Measurements from ENCODE around the gene B3GNT8. TPM values are rescaled to one million over a fixed set of nuclear protein-coding genes. Genes with fewer than 3 reads are reported as not detected.

B3GNT8 gene
- total and polyA plus RNA-seq, 2 donors (not counting 1 experiment from before 2014, with no cell fraction given), result 0.27 TPM; not detected in 1

- Mint-ChIP-seq H3K9me3 (ENCODE audit: insufficient read depth) (no peaks in the 10 kb centered on the region), H3K4me3 (peak within 1 kb of the TSS; percentile 96), H3K27ac (peak within 1 kb of the TSS; percentile 99), H3K27me3 (no peaks in the 10 kb centered on the region), H3K4me1 (peaks cover 45% of the 10 kb centered on the region)
- Histone ChIP-seq H3K4me2 (replicated peaks; ENCODE audit: low read depth, low read length, poor library complexity, severe bottlenecking) (peak within 1 kb of the TSS; percentile 88), H4K20me1 (ENCODE audit: control insufficient read depth, insufficient read depth, low read length, poor library complexity, severe bottlenecking) (peaks cover 10% of the 10 kb centered on the region), H3K27me3 (replicated peaks in 1 of 4; ENCODE audit: control extremely low read depth in 1 of 4, control insufficient read depth in 3 of 4, insufficient read depth in 4 of 4, low read length in 3 of 4) (no peaks in the 10 kb centered on the region), H3K4me1 (ENCODE audit: control insufficient read depth in 2 of 2, insufficient read depth in 2 of 2, low read length in 2 of 2) (peaks cover 27 to 28% of the 10 kb centered on the region in 2 donors), H2AFZ (ENCODE audit: insufficient read depth, low read depth, low read length, poor library complexity, severe bottlenecking) (peak within 1 kb of the TSS; percentile 88), H3K4me3 (ENCODE audit: control extremely low read depth in 1 of 5, extremely low read depth in 1 of 5, insufficient read depth in 1 of 5, low read depth in 2 of 5, low read length in 4 of 5) (peak within 1 kb of the TSS; percentile 84 to 100 (median 90)), H3K9me3 (ENCODE audit: control extremely low read depth in 1 of 3, control insufficient read depth in 2 of 3, insufficient read depth in 1 of 3, low read length in 2 of 3) (no peaks in the 10 kb centered on the region), H3K36me3 (replicated peaks in 1 of 2; ENCODE audit: control extremely low read depth in 1 of 2, control insufficient read depth in 1 of 2, extremely low read depth in 1 of 2, insufficient read depth in 2 of 2, low read length in 1 of 2) (peaks cover 0 to 16% of the 10 kb centered on the region in 2 experiments), H3K79me2 (ENCODE audit: control insufficient read depth, insufficient read depth, low read length) (peaks cover 73% of the 10 kb centered on the region), H3K27ac (ENCODE audit: low read length in 2 of 2) (peak within 1 kb of the TSS; percentile 94 to 96), H3K9ac (ENCODE audit: low read length) (peak within 1 kb of the TSS; percentile 86)
- DNase-seq, result peak; percentile 100
- TF ChIP-seq, protein P1, sequence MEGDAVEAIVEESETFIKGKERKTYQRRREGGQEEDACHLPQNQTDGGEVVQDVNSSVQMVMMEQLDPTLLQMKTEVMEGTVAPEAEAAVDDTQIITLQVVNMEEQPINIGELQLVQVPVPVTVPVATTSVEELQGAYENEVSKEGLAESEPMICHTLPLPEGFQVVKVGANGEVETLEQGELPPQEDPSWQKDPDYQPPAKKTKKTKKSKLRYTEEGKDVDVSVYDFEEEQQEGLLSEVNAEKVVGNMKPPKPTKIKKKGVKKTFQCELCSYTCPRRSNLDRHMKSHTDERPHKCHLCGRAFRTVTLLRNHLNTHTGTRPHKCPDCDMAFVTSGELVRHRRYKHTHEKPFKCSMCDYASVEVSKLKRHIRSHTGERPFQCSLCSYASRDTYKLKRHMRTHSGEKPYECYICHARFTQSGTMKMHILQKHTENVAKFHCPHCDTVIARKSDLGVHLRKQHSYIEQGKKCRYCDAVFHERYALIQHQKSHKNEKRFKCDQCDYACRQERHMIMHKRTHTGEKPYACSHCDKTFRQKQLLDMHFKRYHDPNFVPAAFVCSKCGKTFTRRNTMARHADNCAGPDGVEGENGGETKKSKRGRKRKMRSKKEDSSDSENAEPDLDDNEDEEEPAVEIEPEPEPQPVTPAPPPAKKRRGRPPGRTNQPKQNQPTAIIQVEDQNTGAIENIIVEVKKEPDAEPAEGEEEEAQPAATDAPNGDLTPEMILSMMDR (IDR thresholded peaks at IDR 0.05), result no peak
- no peak for TF ChIP-seq EZH2 (IDR thresholded peaks at IDR 0.05; ENCODE audit: borderline replicate concordance, insufficient read depth, low read depth, low read length, poor library complexity, severe bottlenecking)
- intact Hi-C loops (cut with micrococcal nuclease), result loop anchor here (1.0 to 5.0 kb wide), 6 partner anchors 33 to 680 kb away; partner anchors contain the start of genes B9D2, CCDC97, COQ8B and DMAC2
- POLR2A ChIA-PET, result interaction anchor here (0.6 to 0.8 kb wide), 2 partner anchors 18 to 34 kb away, joined by 3 read pairs; partner anchors contain the start of gene B9D2
- under 1% methylated on average over 49 of the region's 50 CpGs for WGBS (ENCODE audit: insufficient coverage)
- ATAC-seq (ENCODE audit: low read depth), result peak; percentile 98
- CTCF ChIA-PET, result no interaction called here
These were observed 29.8 kb downstream of the B3GNT8 start, which contains the start of the genes BCKDHA and EXOSC5 for GRCh38 chr19:41397086-41398049. Gene BCKDHA, plus strand, starts transcription at chr19:41397818. Its CDS starts 10 bp downstream, at chr19:41397828. Gene EXOSC5, minus strand, starts transcription at chr19:41397359. Its CDS starts 31 bp downstream, at chr19:41397328.
